IMR-90 (cell line): ENCODE data around the gene TLDC2. TPM values are rescaled to one million over a fixed set of nuclear protein-coding genes. Genes with fewer than 3 reads are reported as not detected.

Experiments
- ATAC-seq: fragments of 200-7000 bp; cut with Tn5 transposase; 2 replicates; pipeline ENCODE4 v1.9.1; 2020; ENCODE audit warnings: low read depth, mild to moderate bottlenecking, moderate library complexity
- BruUV-seq: library from RNA; stranded (reverse); fragments of 400-500 nt; replicated peaks from 2 replicates; lab custom pipeline; 2021; lab: Mats Ljungman, UMichigan
- CTCF ChIA-PET: fragments of 300-600 bp; formaldehyde crosslinking; extraction: SDS; loops from one replicate; lab custom pipeline; 2021; ENCODE audit warnings: antibody characterized with exemption; lab: Yijun Ruan, JAX
- POLR2A ChIA-PET: fragments of 300-600 bp; sonication (Branson Sonifier 250); formaldehyde crosslinking; loops from one replicate; lab custom pipeline; 2022; ENCODE audit warnings: antibody characterized with exemption; ENCODE audit not compliant: unreplicated experiment; lab: Charles Lee
- DNase-seq: peaks from one replicate; pipeline ENCODE4 v3.0.0; 2013
- H2AFZ ChIP-seq: replicated peaks from 2 replicates; pipeline ENCODE3; 2013; ENCODE audit warnings: low read length, mild to moderate bottlenecking; ENCODE audit not compliant: poor library complexity
- H2AK5ac ChIP-seq: 2 replicates; pipeline ENCODE4 v1.6.1; 2013; ENCODE audit warnings: low read depth, low read length, inconsistent platforms
- H2AK9ac ChIP-seq: replicated peaks from 2 replicates; pipeline ENCODE3; 2013; ENCODE audit warnings: mild to moderate bottlenecking, low read depth, low read length, moderate library complexity; ENCODE audit not compliant: poor library complexity
- H2BK120ac ChIP-seq: 2 replicates; pipeline ENCODE4 v1.6.1; 2013; ENCODE audit warnings: low read depth, low read length, inconsistent platforms
- H2BK15ac ChIP-seq: 3 replicates; pipeline ENCODE4 v1.6.1; 2013; ENCODE audit warnings: low read depth, low read length, inconsistent platforms
- H2BK20ac ChIP-seq: 2 replicates; pipeline ENCODE4 v1.6.1; 2013; ENCODE audit warnings: low read depth, mild to moderate bottlenecking, inconsistent platforms, low read length, moderate library complexity
- H2BK5ac ChIP-seq: 2 replicates; pipeline ENCODE4 v1.6.1; 2013; ENCODE audit warnings: mild to moderate bottlenecking, low read depth, low read length, inconsistent platforms; ENCODE audit not compliant: poor library complexity, severe bottlenecking
- H3K14ac ChIP-seq: replicated peaks from 2 replicates; pipeline ENCODE4 v1.6.1; 2013; ENCODE audit warnings: low read depth, low read length, inconsistent platforms
- H3K18ac ChIP-seq: 2 replicates; pipeline ENCODE4 v1.6.1; 2013; ENCODE audit warnings: low read depth, low read length, control low read depth
- H3K23ac ChIP-seq: 2 replicates; pipeline ENCODE4 v1.6.1; 2013; ENCODE audit warnings: low read depth, low read length, inconsistent platforms
- H3K27ac ChIP-seq: 2 replicates; pipeline ENCODE4 v1.5.1; 2013; ENCODE audit warnings: mild to moderate bottlenecking, control low read depth, low read length; ENCODE audit not compliant: insufficient read depth
- H3K27me3 ChIP-seq: 2 replicates; pipeline ENCODE4 v1.6.1; 2013; ENCODE audit warnings: low read length; ENCODE audit not compliant: control insufficient read depth, insufficient read depth
- H3K36me3 ChIP-seq: 2 replicates; pipeline ENCODE4 v1.6.1; 2013; ENCODE audit warnings: low read length, mixed read lengths; ENCODE audit not compliant: control insufficient read depth, insufficient read depth
- H3K4ac ChIP-seq: 2 replicates; pipeline ENCODE4 v1.6.1; 2013; ENCODE audit warnings: low read depth, low read length, inconsistent platforms
- H3K4me1 ChIP-seq: 2 replicates; pipeline ENCODE4 v1.6.1; 2013; ENCODE audit warnings: low read length, mixed read lengths; ENCODE audit not compliant: control insufficient read depth, insufficient read depth
- H3K4me2 ChIP-seq: 2 replicates; pipeline ENCODE4 v1.6.1; 2013; ENCODE audit warnings: low read depth, mild to moderate bottlenecking, control low read depth, low read length, moderate library complexity
- H3K4me3 ChIP-seq: 2 replicates; pipeline ENCODE4 v1.5.1; 2013; ENCODE audit warnings: low read depth, mild to moderate bottlenecking, control low read depth, low read length, moderate library complexity; ENCODE audit not compliant: insufficient read depth
- H3K56ac ChIP-seq: 2 replicates; pipeline ENCODE4 v1.6.1; 2013; ENCODE audit warnings: low read length, inconsistent platforms; ENCODE audit not compliant: insufficient read depth; ENCODE audit errors: extremely low read depth
- H3K79me1 ChIP-seq, 2 experiments: 2 replicates each; pipeline ENCODE4 v1.6.1; 2013; ENCODE audit warnings: low read length in 2 of 2, inconsistent platforms in 1 of 2, low read depth in 1 of 2
- H3K9ac ChIP-seq: 2 replicates; pipeline ENCODE4 v1.6.1; 2013; ENCODE audit warnings: low read depth, low read length, control low read depth
- H3K9me1 ChIP-seq: 2 replicates; pipeline ENCODE4 v1.6.1; 2013; ENCODE audit warnings: low read length, inconsistent platforms; ENCODE audit not compliant: insufficient read depth
- H3K9me3 ChIP-seq: 2 replicates; pipeline ENCODE4 v1.6.1; 2013; ENCODE audit warnings: low read length; ENCODE audit not compliant: control insufficient read depth, insufficient read depth
- H4K20me1 ChIP-seq: 2 replicates; pipeline ENCODE4 v1.6.1; 2013; ENCODE audit warnings: low read length, inconsistent platforms; ENCODE audit not compliant: insufficient read depth
- H4K5ac ChIP-seq: 2 replicates; pipeline ENCODE4 v1.6.1; 2013; ENCODE audit warnings: mild to moderate bottlenecking, low read depth, low read length, control low read depth
- H4K8ac ChIP-seq, 2 experiments: 2 replicates each; pipeline ENCODE4 v1.6.1; 2013; ENCODE audit warnings: low read depth in 2 of 2, low read length in 2 of 2, control low read depth in 1 of 2, inconsistent platforms in 1 of 2
- H4K91ac ChIP-seq: 2 replicates; pipeline ENCODE4 v1.6.1; 2013; ENCODE audit warnings: low read depth, low read length, inconsistent platforms; ENCODE audit not compliant: insufficient read depth
- BHLHE40 ChIP-seq: fragments of 150-350 bp; IDR thresholded peaks from 2 replicates; pipeline ENCODE4 v1.6.1; 2016; ENCODE audit warnings: mild to moderate bottlenecking, low read depth, low read length
- CEBPB ChIP-seq: IDR thresholded peaks from 2 replicates; pipeline ENCODE4 v1.6.1; 2012; ENCODE audit warnings: low read depth, low read length, improper control_type of control experiment
- CHD1 ChIP-seq: IDR thresholded peaks from 2 replicates; pipeline ENCODE4 v1.6.1; 2012; ENCODE audit warnings: low read depth, low read length, improper control_type of control experiment
- FOS ChIP-seq: fragments of 150-350 bp; IDR thresholded peaks from 2 replicates; pipeline ENCODE4 v1.6.1; 2016; ENCODE audit warnings: low read depth, low read length
- MAFK ChIP-seq: IDR thresholded peaks from 2 replicates; pipeline ENCODE4 v1.6.1; 2012; ENCODE audit warnings: low read depth, low read length, improper control_type of control experiment
- MAZ ChIP-seq: IDR thresholded peaks from 2 replicates; pipeline ENCODE4 v1.6.1; 2012; ENCODE audit warnings: low read depth, mild to moderate bottlenecking, low read length, improper control_type of control experiment, moderate library complexity, borderline replicate concordance
- MXI1 ChIP-seq: IDR thresholded peaks from 2 replicates; pipeline ENCODE4 v1.6.1; 2012; ENCODE audit warnings: low read depth, mild to moderate bottlenecking, low read length, moderate library complexity, borderline replicate concordance
- NFE2L2 ChIP-seq: fragments of 150-350 bp; IDR thresholded peaks from 2 replicates; pipeline ENCODE4 v1.6.1; 2016; ENCODE audit warnings: low read depth, mild to moderate bottlenecking, low read length
- RAD21 ChIP-seq: IDR thresholded peaks from 2 replicates; pipeline ENCODE4 v1.6.1; 2012; ENCODE audit warnings: low read length, improper control_type of control experiment
- RCOR1 ChIP-seq: IDR thresholded peaks from 2 replicates; pipeline ENCODE4 v1.6.1; 2012; ENCODE audit warnings: mild to moderate bottlenecking, low read length, improper control_type of control experiment; ENCODE audit not compliant: insufficient replicate concordance
- RFX5 ChIP-seq: IDR thresholded peaks from 2 replicates; pipeline ENCODE4 v1.8.0; 2012; ENCODE audit warnings: low read depth, mild to moderate bottlenecking, low read length, moderate library complexity
- SMC3 ChIP-seq: fragments of 150-350 bp; IDR thresholded peaks from 2 replicates; pipeline ENCODE4 v1.6.1; 2016; ENCODE audit warnings: low read depth, mild to moderate bottlenecking, antibody characterized with exemption, low read length, moderate library complexity
- WGBS, 2 experiments: methylation state at CpG; one replicate each; pipeline versions ENCODE4 v1.1.5 to v1.1.7; 2013; ENCODE audit warnings: missing lambda C conversion rate in 2 of 2; ENCODE audit not compliant: insufficient read length in 1 of 2; ENCODE audit errors: extremely low coverage in 2 of 2; 5-methylcytosine and 5-hydroxymethylcytosine counted together
- dilution Hi-C: fragments of 300-500 bp; cut with HindIII; formaldehyde crosslinking; loops from one replicate; pipeline ENCODE4 v1.14.3; 2018; ENCODE audit warnings: low sequenced_read_pairs; ENCODE audit not compliant: unreplicated experiment
- in situ Hi-C: fragments of 300-500 bp; cut with MboI; formaldehyde crosslinking; loops from 3 replicates; pipeline ENCODE4 v1.14.3; 2019; ENCODE audit warnings: low sequenced_read_pairs, inconsistent platforms, mixed read lengths
- intact Hi-C: fragments of 100-400 bp; cut with micrococcal nuclease; formaldehyde crosslinking; loops from 2 replicates; pipeline ENCODE4 v1.10.0; 2022
- polyA plus RNA-seq, 3 experiments: library from polyadenylated mRNA; depleted of rRNA; stranded (reverse); fragments of >200 nt; gene quantifications; 2 replicates each; pipeline ENCODE4 v1.2.3, GENCODE V29; 2012; ENCODE audit warnings: low replicate concordance in 1 of 3
- total RNA-seq: library from RNA; depleted of rRNA; stranded (reverse); fragments of >200 nt; gene quantifications from 2 replicates; pipeline ENCODE4 v1.2.3, GENCODE V29; 2012
- TF ChIP-seq, protein P1 (sequence below): fragments of 150-350 bp; IDR thresholded peaks from 2 replicates; pipeline ENCODE4 v1.6.1; 2017; ENCODE audit warnings: mild to moderate bottlenecking, antibody characterized with exemption, low read length, low read depth
- TF ChIP-seq, protein P2 (sequence below): fragments of 150-350 bp; IDR thresholded peaks from 2 replicates; pipeline ENCODE4 v1.6.1; 2016; ENCODE audit warnings: low read depth, mild to moderate bottlenecking, low read length, moderate library complexity, borderline replicate concordance
- TF ChIP-seq, protein P3 (sequence below): conservative IDR thresholded peaks from 2 replicates; pipeline ENCODE4 v1.5.1; 2012; ENCODE audit warnings: mild to moderate bottlenecking, low read depth, low read length, improper control_type of control experiment

Gene TLDC2
- total and polyA plus RNA-seq, 2 of the 4 experiments (the other 2 are of a cell fraction): 0.18 to 0.19 TPM

DNA sequence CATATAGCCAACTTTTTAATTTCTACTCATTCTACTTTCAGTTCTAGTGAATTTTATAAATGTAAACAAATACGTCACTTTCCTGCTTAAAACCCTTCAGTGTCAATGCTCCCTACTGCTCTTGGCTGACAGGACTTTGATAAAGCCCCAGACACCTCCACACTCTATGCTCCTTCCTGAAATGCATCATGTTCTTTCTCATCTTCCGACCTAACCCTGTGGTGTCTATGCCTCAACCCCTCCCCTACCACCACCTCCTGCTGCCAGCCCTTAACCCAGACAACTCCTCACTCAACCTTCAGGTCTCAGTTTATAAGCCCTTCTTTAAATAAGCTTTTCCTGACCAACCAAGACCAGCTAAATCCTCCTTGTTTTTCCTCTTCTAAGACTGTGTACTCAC, 19.1 kb downstream of the TLDC2 start:
- CTCF ChIA-PET: interaction anchor here (0.6 kb wide), 1 partner anchor 103 kb away, joined by 4 read pairs; no protein-coding TSS in a partner anchor
- POLR2A ChIA-PET: no interaction called here

More for the DNA sequence above, 19.1 kb downstream of the TLDC2 start:
- Histone ChIP-seq H4K8ac (no peak overlapping the region), H2BK15ac (no peak overlapping the region), H3K14ac (no peak overlapping the region), H3K27ac (no peak overlapping the region), H3K9ac (no peak overlapping the region), H2AK9ac (peak overlapping the region; percentile 1), H3K9me3 (no peaks in the 10 kb centered on the region), H3K36me3 (peaks cover 2% of the 10 kb centered on the region; the same call in 1 of the 2 replicates), H3K9me1 (no peaks in the 10 kb centered on the region), H3K56ac (no peak overlapping the region), H2BK5ac (no peak overlapping the region), H3K4me1 (0 out of 2 replicates have a peak, but pooled peaks cover 3% of the 10 kb centered on the region), H3K4ac (no peak overlapping the region), H3K4me2 (no peak overlapping the region), H3K4me3 (no peak overlapping the region), H4K20me1 (no peaks in the 10 kb centered on the region), H4K5ac (no peak overlapping the region), H2BK120ac (no peak overlapping the region), H4K91ac (no peak overlapping the region), H3K79me1 (no peaks in the 10 kb centered on the region), H3K23ac (no peak overlapping the region), H3K18ac (no peak overlapping the region), H2AFZ (no peak overlapping the region), H2AK5ac (no peak overlapping the region), H3K27me3 (no peaks in the 10 kb centered on the region), H2BK20ac (no peak overlapping the region)
- WGBS, 2 experiments: 31% methylated on average over 2 of the region's 2 CpGs; no CpG with 5 or more reads in 1 of the 2 experiments
- BruUV-seq: no TSS peak
- TF ChIP-seq CHD1 (no peak), BHLHE40 (no peak), MAFK (no peak), RFX5 (no peak), CEBPB (no peak), FOS (no peak), SMC3 (no peak), RAD21 (no peak), RCOR1 (no peak), NFE2L2 (no peak), MXI1 (no peak), MAZ (no peak)
- TF ChIP-seq, protein P1, sequence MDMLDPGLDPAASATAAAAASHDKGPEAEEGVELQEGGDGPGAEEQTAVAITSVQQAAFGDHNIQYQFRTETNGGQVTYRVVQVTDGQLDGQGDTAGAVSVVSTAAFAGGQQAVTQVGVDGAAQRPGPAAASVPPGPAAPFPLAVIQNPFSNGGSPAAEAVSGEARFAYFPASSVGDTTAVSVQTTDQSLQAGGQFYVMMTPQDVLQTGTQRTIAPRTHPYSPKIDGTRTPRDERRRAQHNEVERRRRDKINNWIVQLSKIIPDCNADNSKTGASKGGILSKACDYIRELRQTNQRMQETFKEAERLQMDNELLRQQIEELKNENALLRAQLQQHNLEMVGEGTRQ: no peak
- TF ChIP-seq, protein P2, sequence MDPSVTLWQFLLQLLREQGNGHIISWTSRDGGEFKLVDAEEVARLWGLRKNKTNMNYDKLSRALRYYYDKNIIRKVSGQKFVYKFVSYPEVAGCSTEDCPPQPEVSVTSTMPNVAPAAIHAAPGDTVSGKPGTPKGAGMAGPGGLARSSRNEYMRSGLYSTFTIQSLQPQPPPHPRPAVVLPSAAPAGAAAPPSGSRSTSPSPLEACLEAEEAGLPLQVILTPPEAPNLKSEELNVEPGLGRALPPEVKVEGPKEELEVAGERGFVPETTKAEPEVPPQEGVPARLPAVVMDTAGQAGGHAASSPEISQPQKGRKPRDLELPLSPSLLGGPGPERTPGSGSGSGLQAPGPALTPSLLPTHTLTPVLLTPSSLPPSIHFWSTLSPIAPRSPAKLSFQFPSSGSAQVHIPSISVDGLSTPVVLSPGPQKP: no peak
- TF ChIP-seq, protein P3, sequence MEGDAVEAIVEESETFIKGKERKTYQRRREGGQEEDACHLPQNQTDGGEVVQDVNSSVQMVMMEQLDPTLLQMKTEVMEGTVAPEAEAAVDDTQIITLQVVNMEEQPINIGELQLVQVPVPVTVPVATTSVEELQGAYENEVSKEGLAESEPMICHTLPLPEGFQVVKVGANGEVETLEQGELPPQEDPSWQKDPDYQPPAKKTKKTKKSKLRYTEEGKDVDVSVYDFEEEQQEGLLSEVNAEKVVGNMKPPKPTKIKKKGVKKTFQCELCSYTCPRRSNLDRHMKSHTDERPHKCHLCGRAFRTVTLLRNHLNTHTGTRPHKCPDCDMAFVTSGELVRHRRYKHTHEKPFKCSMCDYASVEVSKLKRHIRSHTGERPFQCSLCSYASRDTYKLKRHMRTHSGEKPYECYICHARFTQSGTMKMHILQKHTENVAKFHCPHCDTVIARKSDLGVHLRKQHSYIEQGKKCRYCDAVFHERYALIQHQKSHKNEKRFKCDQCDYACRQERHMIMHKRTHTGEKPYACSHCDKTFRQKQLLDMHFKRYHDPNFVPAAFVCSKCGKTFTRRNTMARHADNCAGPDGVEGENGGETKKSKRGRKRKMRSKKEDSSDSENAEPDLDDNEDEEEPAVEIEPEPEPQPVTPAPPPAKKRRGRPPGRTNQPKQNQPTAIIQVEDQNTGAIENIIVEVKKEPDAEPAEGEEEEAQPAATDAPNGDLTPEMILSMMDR: no peak
- ATAC-seq (no peak; the same call in 1 of the 2 replicates), DNase-seq (no peak)
- intact Hi-C loops (no loop called here), in situ Hi-C loops (no loop called here), dilution Hi-C loops (no loop called here)
